ENCODE measurements around the gene COL4A3.
"Not testable (repeated sequence)": the region's sequence is repeated elsewhere in the genome, so short reads cannot be mapped to it uniquely, and the experiment has no call there.

Gene COL4A3

DNA sequence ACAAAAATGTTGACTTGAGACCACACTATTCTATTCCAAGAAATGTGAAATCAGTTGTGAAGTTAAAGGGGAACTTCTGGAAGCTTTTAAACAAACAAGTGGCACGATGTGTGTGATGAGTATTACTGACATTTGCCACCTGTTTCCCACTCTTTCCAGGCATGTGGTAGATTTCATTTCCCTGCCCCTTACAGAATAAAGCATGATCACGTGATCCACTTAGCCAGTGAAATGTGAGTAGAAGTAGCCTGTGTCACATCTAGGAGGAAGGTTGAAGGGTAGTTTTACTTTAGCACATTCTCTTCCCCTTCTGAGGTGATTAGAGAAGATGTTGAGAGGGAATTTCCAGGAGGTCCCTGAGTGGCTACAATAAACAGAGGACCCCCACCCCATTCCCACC lies 4.3 kb upstream of the COL4A3 start:
- no peak for DNase-seq

DNA sequence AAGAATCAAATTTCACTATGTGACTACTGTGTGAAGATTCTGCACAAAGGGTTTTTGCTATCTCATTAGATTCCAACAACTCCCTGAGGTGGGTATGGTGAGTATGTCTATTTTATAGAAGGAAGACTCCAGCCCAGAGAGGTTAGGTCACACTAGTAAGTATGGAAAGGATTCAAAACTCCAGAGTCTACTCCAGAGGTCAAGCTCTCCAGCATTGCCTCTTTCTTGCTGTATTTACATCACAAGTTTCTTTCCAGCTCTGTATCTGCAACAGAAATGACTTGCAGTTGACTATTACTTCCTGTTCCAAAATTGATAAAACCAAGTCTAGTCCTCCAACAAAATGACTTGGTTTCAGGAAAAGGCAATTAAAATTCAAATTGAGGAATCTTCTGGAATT lies 2.5 kb upstream of the COL4A3 start:
- DNase-seq, result no peak

DNA sequence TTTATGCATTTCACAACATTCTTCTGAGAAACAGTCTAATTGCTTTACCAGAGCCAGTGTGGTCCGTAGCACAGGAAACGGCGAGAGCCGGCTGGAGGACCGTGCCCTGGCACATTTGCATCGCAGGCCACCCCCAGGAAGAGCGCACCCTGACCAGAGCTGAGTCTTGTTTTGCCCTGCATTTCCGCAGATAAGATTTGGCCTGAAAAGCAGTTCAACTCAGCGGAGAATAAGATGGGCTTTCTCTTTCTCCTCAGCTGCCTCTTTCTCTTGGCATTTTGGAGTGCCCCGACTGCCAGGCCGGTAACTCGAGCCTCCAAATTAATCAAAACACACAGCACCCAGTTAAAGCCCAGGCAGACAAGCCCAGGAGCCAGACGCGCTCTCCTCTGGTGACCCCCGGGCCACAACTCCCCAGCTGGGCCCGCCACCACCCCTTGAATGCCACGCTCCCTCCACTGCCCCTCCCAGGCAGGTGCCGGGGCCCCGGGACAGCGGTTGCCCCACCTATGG lies 883 bp upstream of the COL4A3 start:
- DNase-seq, result no peak

DNA sequence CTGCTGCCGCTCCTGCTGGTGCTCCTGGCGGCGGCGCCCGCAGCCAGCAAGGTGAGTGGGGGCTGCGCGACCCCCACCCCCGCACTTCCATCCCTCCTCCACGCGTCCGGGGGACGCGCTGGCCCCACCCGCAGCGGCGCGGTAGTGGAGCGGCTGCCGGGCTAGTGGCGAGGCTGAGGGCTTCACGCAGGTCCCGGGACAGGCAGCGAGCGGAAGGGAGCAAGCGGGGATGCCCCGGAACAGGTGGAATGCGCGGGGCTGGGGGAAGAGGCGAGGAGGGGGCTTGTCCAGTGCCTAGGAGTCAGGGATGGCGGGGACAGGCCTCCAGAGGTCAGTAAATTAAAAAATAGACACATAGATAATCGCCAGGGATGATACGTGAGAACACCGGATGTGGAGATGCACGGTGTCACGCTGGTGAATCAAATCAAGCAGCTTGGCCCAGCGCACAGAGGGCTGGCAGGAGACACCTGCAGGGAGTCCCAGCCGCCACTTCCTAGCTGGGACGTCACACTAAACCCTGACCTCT lies 403 bp downstream of the COL4A3 start:
- DNase-seq, result no peak

DNA sequence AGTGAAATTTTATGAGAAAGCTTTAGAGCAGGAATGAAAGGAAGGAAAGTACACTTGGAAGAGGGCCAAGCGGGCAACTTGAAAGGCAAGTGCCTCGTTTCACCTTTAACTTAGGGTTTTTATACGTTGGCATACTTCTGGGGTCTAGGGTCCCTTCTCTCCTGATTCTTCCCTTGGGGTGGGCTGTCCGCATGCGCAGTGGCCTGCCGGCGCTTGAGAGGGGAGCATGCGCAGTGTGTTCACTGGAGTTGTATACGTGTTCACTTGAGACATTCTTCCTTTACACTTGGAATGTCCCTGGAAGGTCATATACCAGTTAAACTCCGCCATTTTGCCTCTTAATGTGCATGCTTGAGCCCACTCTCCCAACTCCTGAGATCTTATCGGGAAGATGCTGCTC lies 7.4 kb downstream of the COL4A3 start:
- DNase-seq, result not testable (repeated sequence)

DNA sequence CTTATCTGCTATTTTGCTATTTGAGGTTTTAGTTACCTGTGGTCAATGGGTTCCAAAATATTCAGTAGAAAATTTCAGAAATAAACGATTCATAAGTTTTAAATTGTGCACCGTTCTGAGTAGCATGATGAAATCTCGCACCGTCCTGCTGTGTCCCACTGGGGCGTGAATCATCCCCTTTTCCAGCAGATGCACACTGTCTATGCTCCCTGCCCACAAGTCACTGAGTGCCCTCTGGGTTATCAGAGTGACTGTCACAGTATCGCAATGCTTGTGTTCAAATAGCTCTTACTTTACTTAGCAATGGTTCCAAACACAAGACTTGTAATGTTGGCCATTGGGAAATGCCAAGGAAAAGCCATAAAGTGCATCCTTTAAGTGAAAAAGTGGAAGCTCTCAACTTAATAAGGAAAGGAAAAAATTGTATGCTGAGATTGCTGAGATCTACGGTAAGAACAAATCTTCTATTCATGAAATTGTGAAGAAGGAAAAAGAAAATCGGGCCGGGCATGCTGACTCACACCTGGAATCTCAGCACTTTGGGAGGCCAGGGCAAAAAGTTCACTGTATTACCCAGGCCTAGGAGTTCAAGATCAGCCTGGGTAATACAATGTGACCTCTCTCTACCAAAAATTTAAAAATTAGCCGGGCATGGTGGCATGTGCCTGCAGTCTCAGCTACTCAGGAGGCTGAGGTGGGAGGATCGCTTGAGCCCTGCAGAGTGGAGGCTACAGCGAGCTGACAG lies 13.3 kb downstream of the COL4A3 start:
- no peak for DNase-seq

DNA sequence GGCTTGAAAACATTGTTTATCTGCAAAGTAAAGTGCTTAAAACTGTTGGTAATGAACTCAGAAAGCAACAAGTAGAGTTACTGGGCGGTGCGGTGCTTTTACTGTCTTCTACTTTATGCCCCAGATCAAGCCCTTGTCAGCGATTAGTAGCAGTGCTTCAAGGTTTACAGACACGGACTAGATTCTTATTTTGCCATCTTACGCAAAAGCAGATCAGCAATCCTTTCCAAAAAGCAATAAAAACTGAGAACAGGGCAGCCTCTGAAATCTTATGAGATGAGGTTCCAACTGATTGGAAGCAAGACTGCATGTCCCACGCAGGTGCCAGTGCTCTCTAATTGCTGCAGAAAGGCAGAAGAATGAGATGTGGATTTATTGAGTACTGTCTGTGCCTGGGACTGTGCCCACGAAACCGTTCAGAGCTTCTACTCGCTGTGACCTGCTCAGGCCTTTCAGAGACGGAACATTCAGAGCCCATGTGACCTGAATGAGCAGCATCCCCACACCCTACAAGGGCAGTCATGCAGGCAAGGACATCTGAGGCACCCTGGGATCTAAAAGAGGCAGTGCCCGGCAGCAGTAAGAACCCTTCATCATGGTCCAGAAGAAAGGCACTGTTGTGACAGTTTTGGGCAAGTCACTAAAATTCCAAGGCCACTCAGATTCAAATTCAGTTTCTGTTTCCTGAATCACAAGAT lies 15.7 kb downstream of the COL4A3 start:
- no peak for DNase-seq

DNA sequence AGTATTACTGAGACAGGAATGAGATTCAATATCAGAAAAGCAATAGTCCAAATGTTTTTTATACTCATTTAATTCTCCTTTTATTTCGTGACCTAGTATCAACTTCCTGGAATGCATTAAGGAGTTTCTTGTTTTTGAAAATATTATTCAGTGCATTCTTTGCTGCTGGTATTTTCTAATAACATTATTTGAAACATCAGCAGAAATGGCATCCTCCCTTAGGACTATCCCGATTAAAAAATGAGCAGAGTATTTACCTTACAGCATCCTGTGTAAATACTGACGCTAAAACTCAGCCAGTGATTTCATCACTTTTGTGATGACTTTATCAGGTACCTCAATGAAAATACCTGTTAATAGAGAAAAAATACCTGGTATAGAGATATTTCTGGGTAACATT lies 16.3 kb downstream of the COL4A3 start:
- DNase-seq, result no peak

DNA sequence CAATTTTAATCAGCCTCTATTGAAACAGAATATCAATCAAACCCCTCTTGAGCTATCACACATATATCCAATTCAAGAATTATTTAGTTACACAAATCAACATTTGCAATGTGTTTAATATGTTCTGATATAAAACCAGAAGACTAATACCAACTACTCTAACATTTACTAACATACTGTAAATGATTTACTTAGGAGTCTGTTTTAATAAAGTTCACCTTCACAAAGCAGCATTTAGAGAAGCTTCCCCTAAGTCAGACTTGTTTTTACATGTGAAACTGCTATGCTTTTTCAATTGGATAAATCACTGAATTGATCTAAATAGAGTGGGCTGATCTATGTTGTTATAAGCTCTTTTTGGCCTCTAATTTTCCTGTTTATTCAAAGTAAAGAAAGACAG lies 18.3 kb downstream of the COL4A3 start:
- DNase-seq, result no peak

DNA sequence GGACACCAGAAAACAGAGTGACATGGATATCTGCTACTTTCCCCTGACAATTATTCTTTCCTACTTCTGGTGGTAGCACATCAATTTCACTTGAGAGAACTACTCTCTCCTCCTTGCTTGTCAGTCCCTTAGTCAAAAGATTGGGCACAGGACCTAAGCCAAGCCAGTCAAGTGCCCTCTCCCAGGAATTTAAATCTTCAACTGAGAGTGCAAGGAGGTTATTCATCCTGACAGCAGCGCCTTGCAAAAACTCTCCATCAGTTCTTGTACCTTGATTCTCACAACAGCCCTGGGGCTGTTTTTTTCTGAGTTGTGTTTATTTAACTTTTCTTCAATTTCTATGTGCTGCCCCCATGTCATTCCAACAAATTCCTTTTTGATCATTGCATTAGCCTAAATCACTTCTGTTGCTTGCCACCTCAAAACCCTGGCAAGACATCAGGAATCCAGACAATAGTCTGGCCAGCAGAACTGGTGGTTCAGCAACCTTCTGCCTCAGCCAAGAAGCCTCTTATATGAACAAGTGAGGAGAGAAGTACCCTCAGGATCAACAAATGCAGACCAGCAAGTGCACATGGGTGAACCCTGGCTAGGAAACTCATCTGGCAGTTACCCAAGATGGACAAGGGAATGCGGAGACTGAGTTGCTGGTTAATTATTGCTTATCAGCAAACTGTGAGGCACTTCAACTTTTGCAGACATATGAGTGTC lies 19.4 kb downstream of the COL4A3 start:
- DNase-seq, result no peak

DNA sequence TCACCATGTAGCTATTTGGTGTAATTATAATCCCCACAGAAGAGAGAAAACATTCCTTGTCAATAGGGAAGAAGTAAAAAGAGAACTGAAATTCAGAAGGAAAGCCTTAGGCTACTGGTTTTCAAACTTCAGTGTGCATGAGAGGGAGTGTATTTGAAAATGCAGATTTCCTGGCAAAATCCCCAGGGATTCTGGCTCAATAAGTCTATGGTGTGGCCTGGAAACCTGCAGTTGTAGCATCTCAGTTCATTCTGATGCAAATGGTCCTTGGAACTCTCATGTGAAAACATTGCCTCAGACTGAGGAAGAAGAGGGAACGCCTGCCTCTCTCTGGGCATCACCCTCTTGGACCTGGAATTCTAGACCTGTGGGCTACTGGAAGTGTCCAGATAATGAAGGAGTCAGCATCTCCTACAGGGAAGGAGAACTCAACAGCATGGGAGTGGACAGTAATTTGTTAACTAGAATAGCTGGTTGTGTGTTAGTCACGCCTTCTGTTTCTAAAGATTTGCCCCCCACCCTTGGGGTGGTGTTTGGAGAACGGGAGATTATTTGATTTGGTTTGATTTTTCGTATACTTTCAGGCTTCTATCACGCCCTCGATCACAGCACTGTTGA lies 21.3 kb downstream of the COL4A3 start:
- DNase-seq, result no peak

DNA sequence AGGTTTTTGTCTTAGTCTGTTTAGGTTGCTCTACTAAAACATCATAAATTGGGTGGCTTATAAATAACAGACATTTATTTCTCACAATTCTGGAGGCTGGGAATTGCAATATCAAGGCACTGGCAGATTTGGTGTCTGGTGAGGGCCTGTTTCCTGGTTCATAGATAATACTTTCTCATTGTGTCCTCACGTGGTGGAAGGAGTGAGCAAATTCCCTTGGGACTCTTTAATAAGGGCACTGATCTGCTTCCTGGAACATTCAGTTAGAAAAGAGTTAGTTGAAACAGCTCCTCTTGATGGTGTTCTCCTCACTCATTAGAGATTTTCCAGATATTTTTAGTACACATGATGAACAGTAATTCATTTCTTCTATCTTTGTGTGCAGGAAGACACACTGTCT lies 22.3 kb downstream of the COL4A3 start:
- DNase-seq, result no peak

DNA sequence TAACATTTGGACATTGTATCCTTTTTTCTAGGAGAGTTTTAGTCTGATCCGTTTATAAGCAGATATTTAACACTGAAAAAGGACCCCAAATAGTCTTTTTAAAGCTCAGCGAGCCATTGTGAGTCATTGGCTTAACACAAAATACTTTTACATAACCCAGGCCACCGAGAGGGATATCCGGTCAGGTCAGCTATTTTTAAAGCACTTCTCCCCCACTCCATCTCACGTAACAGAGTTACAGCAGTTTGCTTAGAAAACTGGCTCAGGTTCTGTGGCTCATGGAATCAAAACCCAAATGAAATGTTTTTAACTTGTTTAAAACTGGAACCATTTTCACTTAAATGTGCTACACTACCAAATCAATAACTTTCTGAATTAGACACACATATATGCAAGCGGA lies 23.9 kb downstream of the COL4A3 start:
- DNase-seq, result no peak

DNA sequence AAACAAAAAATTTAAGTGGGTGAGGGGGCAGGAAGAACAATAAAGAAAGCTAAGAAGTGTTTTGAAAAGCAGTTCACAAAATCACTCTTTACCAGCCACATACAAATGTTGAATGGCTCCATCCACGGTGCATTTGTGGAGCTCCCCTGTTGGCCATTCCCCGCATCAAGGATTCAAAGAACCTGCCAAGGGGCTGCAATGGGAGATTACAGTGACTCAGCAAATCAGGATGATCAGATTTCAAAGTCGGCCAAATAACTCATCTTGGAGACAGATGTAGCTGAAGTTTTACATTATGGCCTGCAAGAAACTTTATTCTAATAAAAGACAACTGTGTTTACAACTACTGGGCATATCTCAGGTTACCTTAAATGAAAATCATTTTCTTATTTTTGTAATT lies 26.9 kb downstream of the COL4A3 start:
- DNase-seq, result no peak

DNA sequence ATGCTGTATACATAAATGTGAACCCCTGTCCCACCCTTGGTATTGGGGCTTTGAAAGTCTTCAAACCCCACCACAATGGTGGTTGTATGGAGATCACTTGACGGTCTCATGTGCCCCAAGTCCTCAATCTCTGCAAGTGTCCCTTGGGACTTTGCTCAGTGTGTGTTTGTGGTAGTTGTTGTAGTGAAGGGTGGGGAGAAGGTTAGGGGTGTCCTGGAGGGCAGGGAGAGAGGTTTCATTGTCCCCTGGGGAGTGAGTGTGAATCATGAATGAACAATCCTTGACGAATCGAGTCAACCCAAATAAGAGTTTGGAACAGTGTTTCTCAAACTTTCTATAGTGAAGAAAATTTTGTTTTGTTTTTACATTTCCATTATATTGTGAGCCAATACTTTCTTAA lies 28.1 kb downstream of the COL4A3 start:
- no peak for DNase-seq

DNA sequence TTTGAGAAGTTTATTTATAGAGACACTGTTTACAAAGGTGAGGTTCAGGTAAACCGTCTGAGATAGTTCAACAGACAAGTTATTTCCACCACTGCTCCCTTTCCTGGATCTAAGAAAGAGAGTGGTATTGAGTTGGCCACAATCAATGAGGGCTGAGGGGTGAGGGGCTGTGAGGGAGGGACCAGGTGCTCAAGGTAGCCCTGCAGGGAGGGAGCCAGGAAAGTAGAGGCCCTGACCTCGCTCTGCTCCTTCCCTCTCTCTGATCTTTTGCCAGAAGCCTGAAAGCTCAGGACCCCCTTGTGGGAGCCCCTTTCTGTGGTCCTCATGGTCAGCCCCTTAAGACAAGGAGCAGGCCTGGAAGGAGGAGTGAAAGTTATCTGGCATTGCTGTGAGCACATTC lies 29.8 kb downstream of the COL4A3 start:
- DNase-seq, result no peak

DNA sequence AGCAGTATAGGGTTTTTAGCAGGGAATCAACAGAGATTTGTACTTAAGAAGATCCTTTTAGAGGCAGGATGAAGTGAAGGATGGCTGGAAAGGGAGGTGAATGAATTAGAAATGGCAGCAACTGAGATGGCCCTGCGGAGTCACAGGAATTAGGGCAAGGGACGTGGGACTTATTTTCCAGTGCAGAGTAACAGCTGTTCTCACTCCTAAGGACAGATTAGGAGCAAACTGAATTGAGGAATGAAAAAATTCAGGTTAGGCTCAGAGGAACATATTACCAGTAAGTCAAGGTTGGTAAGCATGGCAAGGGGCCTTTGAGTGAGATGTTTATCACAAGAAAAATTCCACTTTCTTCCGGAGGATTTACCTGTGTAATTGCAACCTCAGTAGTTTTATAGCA lies 34.4 kb downstream of the COL4A3 start:
- DNase-seq, result no peak

DNA sequence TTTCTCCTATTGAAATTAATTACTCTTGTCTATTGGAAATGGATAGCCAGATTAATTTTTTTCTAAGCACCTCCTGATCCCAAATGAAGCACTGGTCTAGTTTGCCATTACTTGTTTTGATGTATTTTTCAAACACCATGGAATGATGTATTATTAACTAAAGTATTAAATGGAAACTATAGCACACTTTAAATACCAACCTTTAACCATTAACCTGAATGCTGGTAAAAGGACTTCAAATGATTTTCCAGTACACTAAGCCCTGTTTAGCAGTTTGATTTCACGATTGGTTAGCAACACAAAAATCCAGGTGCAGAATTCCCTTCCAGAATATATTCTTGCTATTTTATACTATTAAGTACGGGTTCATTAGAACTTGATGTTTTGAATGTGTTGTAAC lies 37.3 kb downstream of the COL4A3 start:
- DNase-seq, result no peak

DNA sequence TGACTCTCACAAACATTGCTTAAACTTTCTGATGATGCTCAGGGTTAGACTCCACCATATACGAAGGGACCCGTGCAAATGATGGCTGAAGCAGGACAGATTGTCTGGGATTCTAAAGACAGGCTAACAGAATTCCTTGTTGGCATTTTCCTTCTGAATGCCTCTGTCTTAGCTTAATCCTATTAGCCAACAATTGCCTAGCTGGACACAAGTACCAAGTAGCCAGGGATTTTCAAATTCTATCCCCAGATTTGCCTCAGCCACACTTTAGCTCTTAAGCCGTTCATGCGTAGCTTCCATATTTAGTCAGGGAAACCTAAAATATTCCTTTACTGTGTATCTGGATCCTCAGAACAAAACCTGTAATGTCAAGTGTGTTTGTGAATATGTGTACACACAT lies 40.0 kb downstream of the COL4A3 start:
- DNase-seq, result no peak

DNA sequence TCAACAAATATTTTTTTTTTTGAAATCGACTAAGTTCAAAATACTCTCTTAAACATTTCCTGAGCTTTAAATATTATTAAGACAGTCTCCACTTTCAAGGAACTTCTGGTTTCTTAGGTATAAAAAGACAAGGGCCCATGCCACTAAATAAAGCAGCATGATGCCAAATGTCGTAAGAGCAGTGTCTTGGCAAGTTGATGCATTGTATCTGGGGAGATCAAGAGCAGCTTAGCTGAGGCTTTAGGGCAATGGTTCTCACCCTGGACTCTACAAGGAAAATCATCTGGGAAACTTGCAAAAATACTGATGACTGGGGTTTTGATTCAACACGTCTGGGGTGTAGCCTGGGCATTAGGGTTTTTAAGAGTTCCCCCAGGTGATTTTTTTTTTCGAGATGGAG lies 41.3 kb downstream of the COL4A3 start:
- no peak for DNase-seq

DNA sequence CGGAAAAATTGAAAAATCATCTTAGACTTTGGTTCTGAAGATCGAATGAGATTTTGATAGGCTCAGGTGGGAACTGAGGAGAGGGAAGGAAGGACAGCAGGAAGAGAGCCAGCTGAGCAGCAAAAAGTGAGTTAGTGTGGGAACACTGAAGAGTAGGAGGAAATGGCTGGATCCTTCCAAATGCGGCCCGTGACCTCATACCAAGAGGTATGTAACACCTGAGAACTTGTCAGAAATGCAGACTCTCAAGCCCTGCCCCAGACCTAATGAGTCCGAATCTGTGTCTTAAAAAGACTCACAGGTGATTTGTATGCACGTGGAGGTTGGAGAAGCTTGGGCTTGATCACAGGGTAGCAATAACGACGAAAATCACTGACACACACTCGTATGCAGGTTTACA lies 42.0 kb downstream of the COL4A3 start:
- DNase-seq, result no peak

DNA sequence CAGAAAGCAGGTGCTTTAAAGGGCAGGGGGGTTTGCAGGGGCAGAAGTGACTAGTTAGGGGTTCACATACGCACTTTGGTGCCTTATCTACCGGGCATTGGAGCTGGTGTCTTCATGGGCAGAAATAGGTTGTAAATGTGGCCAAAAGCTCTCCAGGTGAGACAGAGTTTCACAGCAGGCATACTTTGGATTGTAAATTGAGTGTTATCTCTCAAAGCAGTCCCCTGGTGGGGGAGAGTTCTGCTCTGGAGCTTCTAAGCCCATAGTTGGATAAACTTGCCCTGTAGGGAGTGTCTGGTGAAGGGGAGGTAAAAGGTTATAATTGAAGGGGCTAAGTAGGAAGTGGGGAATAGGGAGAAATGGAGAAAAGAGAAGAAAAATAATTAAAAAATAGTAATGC lies 43.1 kb downstream of the COL4A3 start:
- no peak for DNase-seq

DNA sequence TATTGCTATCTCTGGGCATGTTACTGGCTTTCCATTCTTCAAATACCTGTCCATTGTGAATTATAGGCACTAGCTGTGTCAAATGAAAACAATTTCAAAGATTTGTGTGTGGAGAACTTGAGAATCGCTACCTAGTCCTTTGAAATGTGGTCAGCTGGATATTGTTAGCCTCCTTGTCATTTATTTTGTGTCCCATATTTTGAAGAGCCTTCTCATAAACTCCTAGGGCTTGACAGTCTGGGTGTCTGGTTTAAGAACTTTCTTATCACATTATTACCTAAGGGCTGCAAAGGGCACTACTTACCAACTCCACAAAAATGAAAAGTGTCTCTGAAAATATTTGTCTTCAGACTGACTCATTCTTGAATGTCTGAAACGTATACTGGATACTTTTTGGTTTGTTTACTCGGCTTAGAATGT lies 50.2 kb downstream of the COL4A3 start:
- DNase-seq, result no peak
